Endometrial microvascular endothelial cells (primary cell): ENCODE results near the gene PNKD. TPM values are rescaled to one million over a fixed set of nuclear protein-coding genes. Genes with fewer than 3 reads are reported as not detected.

Experiments used
- in situ Hi-C: cut with HindIII; loops from 2 replicates; pipeline ENCODE4 v1.10.0; 2017; ENCODE audit warnings: low sequenced_read_pairs, low pct_unique_long_range_greater_than_20kb; ENCODE audit errors: inconsistent ontology term
- total RNA-seq: library from RNA; depleted of rRNA; stranded (reverse); fragments of >200 nt; gene quantifications from one replicate; pipeline ENCODE4 v1.2.3, GENCODE V29; 2015; ENCODE audit errors: inconsistent ontology term

Gene PNKD
- total RNA-seq, 1 donor from 2014 or later = 46.5 TPM

DNA sequence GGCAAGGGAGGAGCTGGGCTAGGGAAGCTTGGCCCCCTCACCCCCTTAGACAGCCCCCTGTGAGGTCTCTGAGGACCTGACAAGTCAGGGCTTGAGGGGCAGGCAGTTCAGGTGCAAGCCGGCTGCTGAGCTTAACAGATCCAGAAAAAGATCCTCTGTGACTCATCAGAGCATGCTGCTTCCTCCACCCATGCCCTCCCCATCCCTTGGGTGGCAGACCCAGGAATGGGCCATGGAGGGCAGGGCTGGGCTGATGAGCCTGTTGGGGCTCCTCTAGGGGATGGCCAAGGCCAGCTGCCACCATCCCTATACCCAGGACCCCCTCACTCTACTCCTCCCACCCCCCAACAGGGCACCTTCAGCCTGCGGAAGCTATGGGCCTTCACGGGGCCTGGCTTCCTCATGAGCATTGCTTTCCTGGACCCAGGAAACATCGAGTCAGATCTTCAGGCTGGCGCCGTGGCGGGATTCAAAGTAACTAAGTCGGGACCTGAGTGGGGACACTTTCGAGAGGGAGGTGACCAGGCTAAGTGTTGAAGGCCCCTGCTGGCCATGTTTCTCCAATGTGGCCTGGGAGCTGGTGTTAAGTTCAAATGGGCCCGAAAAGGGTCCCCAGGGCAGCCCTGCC lies 113.7 kb downstream of the PNKD start:
- in situ Hi-C loops = no loop called here

DNA sequence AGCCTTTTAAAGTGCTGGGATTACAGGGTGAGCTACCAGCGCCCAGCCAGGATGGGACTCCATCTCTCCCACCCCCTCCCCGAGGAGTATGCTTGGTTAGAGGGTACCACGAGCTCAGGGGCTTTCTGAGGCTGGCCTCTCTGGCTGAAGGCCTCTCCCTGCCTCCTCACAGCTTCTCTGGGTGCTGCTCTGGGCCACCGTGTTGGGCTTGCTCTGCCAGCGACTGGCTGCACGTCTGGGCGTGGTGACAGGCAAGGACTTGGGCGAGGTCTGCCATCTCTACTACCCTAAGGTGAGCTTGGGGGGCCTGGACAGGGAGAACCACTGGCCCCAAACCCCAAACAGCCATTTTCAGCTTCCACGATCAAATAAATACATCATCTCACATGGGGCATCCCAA lies 114.7 kb downstream of the PNKD start:
- in situ Hi-C loops = no loop called here

DNA sequence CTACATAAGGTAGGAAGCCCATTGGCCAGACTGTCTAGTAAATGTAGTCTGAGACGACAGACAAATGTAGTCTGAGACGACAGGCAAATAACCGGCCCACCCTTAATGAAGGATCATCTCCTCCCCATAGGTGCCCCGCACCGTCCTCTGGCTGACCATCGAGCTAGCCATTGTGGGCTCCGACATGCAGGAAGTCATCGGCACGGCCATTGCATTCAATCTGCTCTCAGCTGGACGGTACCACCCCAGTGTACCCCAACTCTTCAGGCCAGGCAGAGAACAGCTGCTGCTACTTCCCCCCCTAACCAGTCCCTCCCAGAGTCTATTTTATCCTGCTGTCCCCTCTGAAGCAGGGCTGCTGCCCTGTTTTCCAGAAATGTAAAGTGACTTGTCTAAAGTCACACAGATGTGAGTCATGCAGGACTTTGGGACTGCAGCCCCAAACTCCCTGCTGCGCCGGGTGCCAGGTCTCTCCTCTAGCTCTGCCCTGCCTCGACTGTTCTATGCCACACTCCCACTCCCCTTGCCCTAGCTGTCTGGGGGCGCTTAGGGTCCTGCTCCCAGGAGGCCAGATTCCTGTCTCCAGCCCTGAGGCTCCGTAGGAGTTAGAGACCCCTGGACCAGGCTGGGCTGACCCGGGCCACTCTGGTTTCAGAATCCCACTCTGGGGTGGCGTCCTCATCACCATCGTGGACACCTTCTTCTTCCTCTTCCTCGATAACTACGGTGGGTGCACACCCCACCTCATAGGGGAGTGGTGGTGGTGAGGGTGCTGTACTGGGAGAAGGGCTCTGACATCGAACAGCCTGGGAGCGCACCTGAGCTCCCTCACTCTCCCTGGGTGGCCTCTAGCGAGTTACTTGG lies 116.4 kb downstream of the PNKD start:
- in situ Hi-C loops = no loop called here

DNA sequence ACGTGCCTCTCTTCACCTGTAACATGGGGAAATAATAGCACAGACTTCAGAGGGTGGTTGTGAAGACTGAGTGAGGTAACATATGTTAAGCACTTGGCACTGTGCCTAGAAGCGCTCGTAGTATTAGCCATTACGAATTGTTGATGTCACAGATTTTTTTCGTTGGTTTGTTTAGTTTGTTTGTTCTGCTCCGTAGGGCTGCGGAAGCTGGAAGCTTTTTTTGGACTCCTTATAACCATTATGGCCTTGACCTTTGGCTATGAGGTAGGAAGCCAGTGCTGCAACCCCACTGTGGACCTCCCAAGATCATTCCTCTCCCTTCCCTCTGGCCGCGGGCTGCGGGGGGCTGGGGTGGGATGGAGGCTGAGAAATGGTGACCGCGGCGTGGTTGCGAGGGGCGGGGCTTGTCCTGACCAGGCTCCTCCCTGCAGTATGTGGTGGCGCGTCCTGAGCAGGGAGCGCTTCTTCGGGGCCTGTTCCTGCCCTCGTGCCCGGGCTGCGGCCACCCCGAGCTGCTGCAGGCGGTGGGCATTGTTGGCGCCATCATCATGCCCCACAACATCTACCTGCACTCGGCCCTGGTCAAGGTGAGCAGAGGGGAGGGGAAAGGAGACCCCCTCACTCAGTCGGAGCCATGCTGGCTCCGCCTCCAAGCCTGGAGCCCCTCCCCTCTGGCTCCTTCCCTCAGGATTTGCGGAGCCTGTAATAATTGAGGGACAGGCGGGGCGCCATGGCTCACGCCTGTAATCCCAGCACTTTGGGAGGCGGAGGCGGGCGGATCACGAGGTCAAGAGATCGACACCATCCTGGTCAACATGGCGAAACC lies 117.3 kb downstream of the PNKD start:
- in situ Hi-C loops = no loop called here

DNA sequence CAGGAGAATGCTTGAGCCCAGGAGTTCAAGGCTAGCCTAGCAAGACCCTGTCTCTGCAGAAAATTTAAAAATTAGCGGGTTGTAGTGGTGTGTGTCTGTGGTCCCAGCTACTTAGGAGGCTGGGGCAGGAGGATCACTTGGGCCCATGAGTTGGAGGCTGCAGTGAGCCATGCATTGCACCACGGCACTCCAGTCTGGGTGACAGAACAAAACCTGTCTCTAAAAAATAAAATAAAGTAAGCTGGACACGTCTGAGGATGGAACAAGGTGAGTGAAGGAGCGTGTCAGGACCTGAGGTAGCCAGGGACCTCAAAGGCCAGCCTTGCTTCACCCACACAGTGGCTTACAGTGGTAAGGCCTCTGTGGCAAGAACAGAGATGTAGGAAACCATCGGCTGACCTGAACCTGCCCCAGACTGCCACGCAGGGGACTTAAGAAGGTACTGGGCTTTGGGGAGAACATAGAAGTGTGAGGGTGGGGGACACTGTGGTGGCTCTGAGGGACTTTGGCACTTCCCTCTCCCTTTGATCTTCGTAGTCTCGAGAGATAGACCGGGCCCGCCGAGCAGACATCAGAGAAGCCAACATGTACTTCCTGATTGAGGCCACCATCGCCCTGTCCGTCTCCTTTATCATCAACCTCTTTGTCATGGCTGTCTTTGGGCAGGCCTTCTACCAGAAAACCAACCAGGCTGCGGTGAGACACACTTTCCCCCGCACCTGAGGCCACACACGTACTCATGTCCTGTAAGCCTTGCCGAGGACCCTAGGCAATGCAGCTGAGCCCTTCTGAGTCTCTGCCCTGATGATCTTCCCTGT lies 119.2 kb downstream of the PNKD start:
- in situ Hi-C loops = no loop called here

DNA sequence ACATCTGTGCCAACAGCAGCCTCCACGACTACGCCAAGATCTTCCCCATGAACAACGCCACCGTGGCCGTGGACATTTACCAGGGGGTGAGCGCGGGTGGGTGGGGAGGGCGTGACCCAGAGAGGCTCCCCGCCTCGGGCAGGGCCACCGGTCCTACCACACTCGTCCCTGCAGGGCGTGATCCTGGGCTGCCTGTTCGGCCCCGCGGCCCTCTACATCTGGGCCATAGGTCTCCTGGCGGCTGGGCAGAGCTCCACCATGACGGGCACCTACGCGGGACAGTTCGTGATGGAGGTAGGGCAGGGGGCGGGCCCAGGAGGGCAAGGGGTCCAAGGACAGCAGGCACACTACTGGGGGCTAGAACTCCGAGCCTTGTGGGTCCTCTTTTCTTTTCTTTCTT lies 120.9 kb downstream of the PNKD start:
- in situ Hi-C loops = no loop called here

DNA sequence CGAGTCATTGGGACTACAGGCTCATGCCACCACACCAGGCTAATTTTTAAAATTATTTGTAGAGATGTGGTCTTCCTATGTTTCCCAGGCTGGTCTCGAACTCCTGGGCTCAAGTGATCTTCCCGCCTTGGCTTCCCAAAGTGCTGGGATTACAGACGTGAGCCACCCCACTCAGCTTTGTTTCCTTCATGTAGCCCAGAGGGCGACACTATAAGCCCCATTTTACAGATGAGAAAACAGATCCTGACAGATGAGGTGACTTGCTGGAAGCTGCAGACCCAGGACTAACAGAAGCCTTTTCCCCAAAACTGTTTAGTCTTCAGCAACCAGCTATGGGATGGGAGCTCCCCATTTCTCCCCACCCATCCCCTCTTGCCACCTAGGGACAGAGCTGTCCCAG lies 122.1 kb downstream of the PNKD start:
- in situ Hi-C loops = no loop called here

DNA sequence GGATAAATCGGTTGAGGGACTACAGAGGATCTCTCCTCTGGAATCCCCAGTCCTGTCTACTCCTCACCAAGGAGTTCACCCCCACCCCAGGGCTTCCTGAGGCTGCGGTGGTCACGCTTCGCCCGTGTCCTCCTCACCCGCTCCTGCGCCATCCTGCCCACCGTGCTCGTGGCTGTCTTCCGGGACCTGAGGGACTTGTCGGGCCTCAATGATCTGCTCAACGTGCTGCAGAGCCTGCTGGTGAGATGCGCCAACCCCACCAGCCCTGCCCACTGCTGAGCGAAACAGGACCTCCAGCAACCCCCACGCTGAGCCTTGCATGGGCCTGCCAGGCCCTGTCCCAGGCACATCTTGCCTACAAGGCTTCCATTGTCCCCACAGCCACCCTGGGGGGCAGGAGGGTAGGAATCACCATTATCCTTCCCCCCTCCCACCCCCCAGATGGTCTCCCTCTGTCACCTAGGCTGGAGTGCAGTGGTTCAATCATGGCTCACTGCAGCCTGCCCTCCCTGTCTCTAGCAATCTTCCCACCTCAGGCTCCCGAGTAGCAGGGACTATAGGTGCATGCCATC lies 122.7 kb downstream of the PNKD start:
- in situ Hi-C loops = no loop called here

DNA sequence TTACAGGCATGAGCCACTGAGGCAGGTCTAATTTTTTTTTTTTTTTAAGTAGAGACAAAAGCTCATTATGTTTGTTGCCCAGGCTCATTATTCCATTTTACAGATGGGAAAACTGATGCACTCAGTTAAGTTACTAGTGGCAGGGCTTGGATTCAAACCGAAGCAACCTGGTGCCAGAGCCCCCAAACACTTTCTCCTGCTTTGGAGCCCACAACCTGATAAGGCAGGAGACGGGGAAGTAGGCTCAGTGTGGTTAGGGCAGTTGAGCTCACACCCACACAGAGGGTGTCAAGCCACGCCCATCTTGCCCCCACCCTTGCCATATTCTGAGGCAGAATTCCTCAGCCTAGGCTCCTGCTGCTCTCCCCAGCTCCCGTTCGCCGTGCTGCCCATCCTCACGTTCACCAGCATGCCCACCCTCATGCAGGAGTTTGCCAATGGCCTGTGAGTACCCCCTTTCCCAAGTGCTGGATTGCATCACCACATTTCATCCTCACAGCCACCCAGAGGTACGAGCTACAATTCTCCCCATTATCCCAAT lies 123.5 kb downstream of the PNKD start:
- in situ Hi-C loops = no loop called here

DNA sequence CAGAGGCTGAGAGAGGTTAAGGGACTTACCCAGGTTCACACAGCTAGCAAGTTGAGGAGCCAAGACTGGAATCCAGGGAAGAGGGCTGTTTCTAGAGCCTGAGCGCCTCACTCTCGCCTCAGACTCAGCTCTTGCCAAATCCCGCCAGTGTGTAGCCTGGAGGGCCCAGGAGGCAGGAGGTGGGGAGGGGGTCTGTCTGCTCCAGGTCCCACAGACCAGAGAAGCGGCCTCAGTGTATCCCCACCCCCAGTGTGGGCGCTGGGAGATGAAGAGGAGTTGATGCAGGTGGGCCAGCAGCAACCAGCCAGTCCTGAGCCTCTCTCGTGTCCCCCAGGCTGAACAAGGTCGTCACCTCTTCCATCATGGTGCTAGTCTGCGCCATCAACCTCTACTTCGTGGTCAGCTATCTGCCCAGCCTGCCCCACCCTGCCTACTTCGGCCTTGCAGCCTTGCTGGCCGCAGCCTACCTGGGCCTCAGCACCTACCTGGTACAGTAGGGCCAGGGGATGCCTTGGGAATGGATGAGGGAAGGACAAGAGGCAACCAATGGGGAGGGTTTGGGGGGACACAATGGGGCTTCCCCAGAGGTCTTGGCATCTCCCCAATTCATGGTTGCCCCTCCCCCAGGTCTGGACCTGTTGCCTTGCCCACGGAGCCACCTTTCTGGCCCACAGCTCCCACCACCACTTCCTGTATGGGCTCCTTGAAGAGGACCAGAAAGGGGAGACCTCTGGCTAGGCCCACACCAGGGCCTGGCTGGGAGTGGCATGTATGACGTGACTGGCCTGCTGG lies 124.2 kb downstream of the PNKD start:
- in situ Hi-C loops = no loop called here

DNA sequence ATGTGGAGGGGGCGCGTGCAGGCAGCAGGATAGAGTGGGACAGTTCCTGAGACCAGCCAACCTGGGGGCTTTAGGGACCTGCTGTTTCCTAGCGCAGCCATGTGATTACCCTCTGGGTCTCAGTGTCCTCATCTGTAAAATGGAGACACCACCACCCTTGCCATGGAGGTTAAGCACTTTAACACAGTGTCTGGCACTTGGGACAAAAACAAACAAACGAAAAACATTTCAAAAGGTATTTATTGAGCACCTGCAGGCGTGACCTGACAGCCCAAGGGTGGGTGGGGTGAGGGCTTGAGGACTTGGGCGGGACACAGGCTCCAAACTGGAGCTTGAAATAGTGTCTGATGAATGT lies 124.7 kb downstream of the PNKD start:
- in situ Hi-C loops = no loop called here

DNA sequence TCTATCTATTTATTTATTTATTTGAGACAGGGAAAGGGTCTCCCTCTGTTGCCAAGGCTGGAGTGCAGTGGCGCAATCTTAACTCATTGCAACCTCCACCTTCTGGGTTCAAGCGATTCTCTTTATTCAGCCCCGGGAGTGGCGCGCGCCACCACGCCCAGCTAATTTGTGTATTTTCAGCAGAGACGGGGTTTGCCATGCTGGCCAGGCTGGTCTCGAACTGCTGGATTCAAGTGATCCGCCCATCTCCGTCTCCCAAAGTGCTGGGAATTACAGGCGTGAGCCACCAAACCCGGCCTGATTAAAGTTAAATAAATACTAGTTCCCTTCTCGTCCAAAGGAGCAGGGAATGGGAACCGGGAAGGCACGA lies 125.1 kb downstream of the PNKD start:
- in situ Hi-C loops = no loop called here

DNA sequence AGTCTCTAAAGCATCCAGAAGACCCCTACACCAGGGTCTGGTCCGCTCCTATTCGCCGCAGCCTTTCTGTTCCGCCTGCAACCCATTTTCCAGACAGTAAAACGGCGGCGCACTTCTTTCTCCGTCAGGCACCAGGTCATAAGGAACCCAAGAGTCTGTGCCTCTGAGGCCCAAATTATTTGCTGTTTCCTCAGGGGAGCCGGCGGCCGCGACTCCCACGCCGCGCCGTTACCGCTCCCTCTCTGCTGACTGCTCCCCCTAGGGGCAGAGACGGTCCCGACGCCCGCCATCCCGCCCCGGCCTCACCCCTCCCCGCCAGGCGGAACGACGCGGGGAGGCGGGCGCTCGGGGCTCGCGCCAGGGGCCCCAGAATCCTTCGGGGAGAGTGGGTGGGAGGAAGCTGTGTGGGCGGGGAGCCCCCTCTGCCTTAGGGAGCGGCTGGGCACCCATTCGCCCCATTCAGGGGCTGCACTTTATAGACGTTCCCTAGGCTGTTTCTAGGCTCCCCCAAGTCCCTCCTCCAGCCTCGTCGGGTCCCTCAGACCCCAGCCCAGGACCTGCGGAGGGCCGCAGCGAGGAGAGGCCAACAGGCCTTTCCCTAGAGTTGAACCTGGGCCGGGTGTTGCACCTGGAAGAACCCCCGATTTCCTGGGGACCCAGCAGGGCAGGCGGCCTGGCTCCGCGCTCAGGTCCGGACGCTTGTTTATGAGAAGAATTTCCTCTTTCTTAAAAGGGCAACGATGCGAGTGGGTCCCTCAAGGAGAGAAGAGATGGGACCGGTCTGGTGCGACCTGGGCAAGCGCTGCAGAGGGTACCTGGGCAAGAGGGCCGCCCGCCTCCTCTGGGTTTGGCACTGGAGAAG lies 125.7 kb downstream of the PNKD start:
- in situ Hi-C loops = no loop called here
